Measurements from ENCODE around the gene APCDD1L. TPM values are rescaled to one million over a fixed set of nuclear protein-coding genes. Genes with fewer than 3 reads are reported as not detected.

APCDD1L gene
- total RNA-seq, 1 donor = 16.3 TPM

DNA sequence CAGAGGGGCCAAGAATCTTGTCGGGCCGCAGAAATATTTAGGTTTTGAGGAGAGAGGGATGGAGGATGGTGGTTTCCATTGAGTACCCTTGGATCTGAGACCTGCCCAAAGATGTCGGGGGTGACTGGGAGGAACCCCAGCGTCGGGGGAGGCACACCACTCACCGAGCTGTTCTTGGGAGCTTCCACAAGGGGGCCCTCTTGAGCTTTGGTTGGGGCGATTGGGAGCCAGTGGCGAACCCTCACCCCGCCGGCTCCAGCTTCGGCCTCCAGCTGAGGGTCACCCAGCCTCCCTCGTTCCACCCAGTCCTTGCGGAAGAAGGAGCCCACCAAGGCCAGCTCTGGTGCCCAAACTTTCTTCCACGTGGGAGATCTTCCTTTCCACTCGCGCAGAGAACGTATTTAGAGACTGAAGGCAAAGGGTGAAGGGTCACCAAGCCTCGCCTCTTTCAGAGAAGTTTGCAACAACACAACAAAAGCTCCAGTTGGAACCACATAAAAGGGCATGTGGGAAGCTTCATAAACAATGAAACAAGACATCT lies 33.6 kb downstream of the APCDD1L start:
- Histone ChIP-seq H2AFZ (ENCODE audit: low read length) (peak overlapping the region; percentile 80), H4K20me1 (ENCODE audit: insufficient read depth, low read length) (no peaks in the 10 kb centered on the region), H3K4me1 (ENCODE audit: insufficient read depth, low read length) (peaks cover 9% of the 10 kb centered on the region), H3K27me3 (ENCODE audit: insufficient read depth, low read length) (no peaks in the 10 kb centered on the region), H3K4me3 (ENCODE audit: insufficient read depth, low read length) (peak overlapping the region; percentile 32), H3K36me3 (ENCODE audit: insufficient read depth, low read length) (peaks cover 15% of the 10 kb centered on the region), H3K9me3 (ENCODE audit: low read depth, low read length) (peaks cover 8% of the 10 kb centered on the region), H3K79me2 (ENCODE audit: insufficient read depth, low read length) (peaks cover 62% of the 10 kb centered on the region), H3K27ac (ENCODE audit: low read depth, low read length) (peak overlapping the region; percentile 47), H3K4me2 (ENCODE audit: insufficient read depth, low read length) (peak overlapping the region; percentile 65)
- DNase-seq (ENCODE audit: insufficient read length, low spot score, missing footprints) = peak; percentile 94
- TF ChIP-seq, protein P1, sequence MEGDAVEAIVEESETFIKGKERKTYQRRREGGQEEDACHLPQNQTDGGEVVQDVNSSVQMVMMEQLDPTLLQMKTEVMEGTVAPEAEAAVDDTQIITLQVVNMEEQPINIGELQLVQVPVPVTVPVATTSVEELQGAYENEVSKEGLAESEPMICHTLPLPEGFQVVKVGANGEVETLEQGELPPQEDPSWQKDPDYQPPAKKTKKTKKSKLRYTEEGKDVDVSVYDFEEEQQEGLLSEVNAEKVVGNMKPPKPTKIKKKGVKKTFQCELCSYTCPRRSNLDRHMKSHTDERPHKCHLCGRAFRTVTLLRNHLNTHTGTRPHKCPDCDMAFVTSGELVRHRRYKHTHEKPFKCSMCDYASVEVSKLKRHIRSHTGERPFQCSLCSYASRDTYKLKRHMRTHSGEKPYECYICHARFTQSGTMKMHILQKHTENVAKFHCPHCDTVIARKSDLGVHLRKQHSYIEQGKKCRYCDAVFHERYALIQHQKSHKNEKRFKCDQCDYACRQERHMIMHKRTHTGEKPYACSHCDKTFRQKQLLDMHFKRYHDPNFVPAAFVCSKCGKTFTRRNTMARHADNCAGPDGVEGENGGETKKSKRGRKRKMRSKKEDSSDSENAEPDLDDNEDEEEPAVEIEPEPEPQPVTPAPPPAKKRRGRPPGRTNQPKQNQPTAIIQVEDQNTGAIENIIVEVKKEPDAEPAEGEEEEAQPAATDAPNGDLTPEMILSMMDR (IDR thresholded peaks at IDR 0.05; ENCODE audit: extremely low read depth, low read depth, low read length) = peak; percentile 71

DNA sequence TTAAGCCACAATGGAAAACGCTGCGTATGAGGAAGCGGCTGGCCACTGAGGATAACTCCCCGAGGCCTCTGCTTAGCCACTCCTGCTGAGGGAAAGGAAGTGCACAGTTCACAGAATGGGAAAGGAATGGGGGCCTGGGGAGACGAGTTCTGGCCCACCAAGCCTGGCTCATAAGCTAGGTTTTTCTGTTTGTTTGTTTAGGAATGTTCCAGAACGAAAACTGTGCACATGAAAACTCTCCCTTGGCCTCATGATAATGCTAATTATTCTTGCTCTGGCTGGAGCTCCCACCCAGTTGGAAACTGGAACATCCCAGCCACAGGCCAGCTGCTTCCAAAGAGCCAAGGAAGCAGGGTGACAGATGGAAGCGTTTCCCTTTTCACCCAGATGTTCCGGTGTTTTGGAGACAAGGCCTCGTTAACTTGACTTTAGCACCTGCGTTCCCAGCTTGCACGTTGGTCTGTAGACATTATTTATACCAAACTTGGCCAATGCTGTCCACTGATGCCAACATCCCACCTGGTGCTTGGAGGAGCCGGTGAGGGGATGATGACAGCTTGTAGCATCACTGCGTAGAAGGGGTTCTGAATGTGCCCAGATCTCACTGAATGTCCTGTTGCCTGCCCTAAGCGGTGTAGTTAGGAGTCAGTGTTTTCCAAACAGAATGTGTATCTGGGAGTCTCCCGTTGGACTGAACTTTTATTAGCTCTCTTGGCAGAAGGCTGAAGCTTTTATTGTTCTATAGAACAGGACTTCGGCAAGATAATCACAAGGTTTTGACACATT lies 34.5 kb downstream of the APCDD1L start:
- TF ChIP-seq, protein P1 (IDR thresholded peaks at IDR 0.05; ENCODE audit: extremely low read depth, low read depth, low read length) = no peak
- peaks cover 15% of the 10 kb centered on the region for H3K36me3 ChIP-seq (ENCODE audit: insufficient read depth, low read length)
- peak overlapping the region; percentile 33 for H2AFZ ChIP-seq (ENCODE audit: low read length)
- no peak for DNase-seq (ENCODE audit: insufficient read length, low spot score, missing footprints)
- H4K20me1 ChIP-seq (ENCODE audit: insufficient read depth, low read length) = no peaks in the 10 kb centered on the region
- H3K4me3 ChIP-seq (ENCODE audit: insufficient read depth, low read length) = no peak overlapping the region
- peaks cover 9% of the 10 kb centered on the region for H3K4me1 ChIP-seq (ENCODE audit: insufficient read depth, low read length)
- H3K4me2 ChIP-seq (ENCODE audit: insufficient read depth, low read length) = no peak overlapping the region
- peaks cover 3% of the 10 kb centered on the region for H3K9me3 ChIP-seq (ENCODE audit: low read depth, low read length)
- H3K27me3 ChIP-seq (ENCODE audit: insufficient read depth, low read length) = no peaks in the 10 kb centered on the region
- H3K27ac ChIP-seq (ENCODE audit: low read depth, low read length) = no peak overlapping the region
- H3K79me2 ChIP-seq (ENCODE audit: insufficient read depth, low read length) = peaks cover 58% of the 10 kb centered on the region

DNA sequence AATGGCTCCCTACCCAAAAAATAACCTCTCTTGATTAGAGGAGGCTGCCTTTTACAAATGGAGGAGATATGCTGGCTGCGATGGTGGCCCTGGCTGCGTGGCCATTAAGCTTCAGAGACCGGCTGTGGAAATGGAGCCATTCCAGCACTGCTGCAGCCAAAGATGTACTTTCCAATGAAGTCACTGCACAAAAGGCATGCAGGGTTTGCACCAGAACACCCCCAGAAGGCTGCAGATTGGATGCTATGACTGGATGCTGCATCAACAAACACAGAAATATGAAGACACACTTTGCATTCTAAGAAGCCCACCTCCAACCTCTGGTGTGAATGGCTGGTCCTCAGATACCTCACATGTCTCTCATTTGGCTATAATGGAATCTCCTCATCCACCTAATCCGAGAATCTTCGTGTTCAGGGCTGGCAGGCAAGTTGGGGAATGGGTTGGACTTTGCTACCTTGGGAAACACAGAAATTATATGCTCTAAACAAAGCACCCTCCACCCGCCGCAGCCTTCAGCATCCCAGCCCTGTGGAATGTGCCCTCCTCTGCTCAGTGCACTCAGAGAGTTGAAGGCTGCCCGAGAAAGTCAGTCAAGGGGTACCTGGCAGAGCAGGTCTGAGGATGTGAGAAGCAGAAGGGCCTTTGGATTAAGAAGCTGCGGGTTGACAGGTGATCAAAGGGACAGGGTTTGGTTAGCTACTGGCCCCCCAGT lies 35.3 kb downstream of the APCDD1L start:
- Histone ChIP-seq H3K4me2 (ENCODE audit: insufficient read depth, low read length) (no peak overlapping the region), H3K4me3 (ENCODE audit: insufficient read depth, low read length) (no peak overlapping the region), H3K9me3 (ENCODE audit: low read depth, low read length) (peaks cover 2% of the 10 kb centered on the region), H3K4me1 (ENCODE audit: insufficient read depth, low read length) (peaks cover 9% of the 10 kb centered on the region), H4K20me1 (ENCODE audit: insufficient read depth, low read length) (no peaks in the 10 kb centered on the region), H3K36me3 (ENCODE audit: insufficient read depth, low read length) (peaks cover 15% of the 10 kb centered on the region), H3K27me3 (ENCODE audit: insufficient read depth, low read length) (no peaks in the 10 kb centered on the region), H3K79me2 (ENCODE audit: insufficient read depth, low read length) (peaks cover 54% of the 10 kb centered on the region), H3K27ac (ENCODE audit: low read depth, low read length) (no peak overlapping the region), H2AFZ (ENCODE audit: low read length) (no peak overlapping the region)
- no peak for DNase-seq (ENCODE audit: insufficient read length, low spot score, missing footprints)
- TF ChIP-seq, protein P1 (IDR thresholded peaks at IDR 0.05; ENCODE audit: extremely low read depth, low read depth, low read length) = no peak

All from osteoblast (primary cell).